ENCODE measurements around the gene PTGER3.
"Not testable (repeated sequence)": the region's sequence is repeated elsewhere in the genome, so short reads cannot be mapped to it uniquely, and the experiment has no call there.

PTGER3 gene

DNA sequence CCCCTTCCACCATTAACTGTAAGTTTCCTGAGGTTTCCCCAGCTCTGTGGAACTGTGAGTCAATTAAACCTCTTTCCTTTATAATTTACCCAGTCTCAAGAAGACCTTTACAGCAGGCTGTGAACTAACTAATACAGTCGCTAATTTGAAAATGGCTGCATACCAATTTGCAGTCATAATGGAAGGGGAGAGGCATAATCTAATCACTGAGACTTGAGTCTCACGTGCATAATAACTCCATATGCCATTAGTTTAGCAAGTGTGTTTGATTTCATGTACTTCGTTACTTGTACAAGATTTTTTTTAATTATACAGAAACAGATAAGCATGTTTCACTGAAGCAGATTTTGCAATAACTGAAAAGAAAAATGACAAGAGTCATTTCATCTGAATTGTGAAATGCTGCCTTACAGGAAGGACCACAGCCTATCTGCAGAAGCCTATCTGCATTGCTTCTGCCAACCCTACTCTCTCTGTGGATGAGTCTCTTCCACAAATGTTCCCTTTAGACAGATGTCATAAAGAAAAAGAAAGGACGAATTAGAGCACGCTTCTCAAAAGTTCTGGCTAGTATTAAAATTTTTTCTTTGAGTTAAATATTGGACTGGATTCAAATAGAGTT, 99.1 kb downstream of the PTGER3 start:
- no peak for DNase-seq

DNA sequence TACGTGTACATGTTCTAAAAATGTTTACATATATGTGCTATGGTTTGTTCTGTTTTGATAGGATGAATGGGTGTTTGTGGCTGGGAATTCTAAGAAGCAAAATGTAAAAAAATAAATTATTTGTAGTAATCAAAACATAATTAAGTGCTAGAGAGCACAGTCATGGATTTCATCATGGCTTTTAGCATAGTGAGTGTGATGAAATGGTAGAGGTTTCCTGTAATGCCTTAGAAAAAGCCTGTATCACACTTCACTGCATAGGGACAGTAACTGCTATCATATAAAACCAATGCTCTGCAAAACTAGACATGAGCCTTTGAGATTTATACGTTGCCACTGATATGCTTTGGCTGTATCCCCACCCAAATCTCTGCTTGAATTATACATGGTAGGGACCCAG, 99.8 kb downstream of the PTGER3 start:
- no peak for DNase-seq

DNA sequence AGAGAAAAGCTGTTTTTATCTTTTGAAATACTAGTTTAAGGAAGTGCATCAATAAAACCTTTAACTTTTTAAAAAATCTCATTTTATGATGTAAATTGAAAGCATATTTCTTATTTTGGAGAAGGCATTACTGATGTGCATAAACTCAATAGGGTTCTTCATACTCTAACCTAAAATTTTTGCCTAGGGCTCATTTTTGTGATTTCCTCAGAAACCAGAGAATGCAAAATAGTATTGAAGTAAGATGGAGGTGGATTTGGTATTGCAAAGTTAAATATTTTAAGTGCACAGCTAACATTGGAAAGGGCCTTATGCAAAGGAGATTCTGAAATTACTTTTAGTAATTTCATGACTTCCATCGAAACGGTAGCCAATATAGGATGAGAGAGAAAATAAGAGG, 101.9 kb downstream of the PTGER3 start:
- no peak for DNase-seq

DNA sequence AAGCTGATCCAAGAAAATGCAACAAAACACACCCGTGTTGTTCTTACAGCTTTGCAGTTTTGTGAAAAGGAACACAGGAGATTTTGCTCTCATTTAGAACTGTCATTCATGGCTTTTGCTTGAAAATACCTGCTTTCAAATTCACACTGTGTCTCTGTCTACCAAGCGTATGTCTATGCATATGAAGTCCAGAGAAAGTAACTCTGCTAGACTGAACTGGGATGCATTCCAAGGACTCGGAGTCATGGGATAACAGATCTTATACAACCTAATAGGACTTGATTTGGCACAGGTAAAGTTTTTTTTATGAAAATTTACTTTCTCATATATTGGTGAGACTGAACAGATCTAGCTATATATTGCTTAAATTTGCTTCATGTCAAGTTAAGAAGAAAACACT, 102.4 kb downstream of the PTGER3 start:
- DNase-seq, result no peak

DNA sequence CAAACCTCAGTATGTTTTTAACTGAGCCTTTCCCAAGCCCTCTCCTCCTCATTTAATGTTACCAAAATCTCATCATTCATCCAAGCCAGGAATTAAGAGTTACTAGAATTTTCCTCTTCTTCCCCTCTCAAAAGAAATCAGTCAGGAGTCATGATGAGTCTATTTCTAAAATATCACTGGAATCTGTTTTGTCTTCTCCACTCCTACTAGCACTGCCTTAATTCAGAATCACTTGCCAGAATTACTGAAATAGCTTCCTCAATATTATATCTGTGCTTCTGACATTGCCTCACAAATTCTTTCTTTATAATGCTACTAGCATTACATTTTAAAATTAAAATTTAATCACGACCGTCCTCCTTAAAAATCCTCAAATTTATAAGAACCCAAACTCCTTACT, 106.1 kb downstream of the PTGER3 start:
- DNase-seq, result no peak

DNA sequence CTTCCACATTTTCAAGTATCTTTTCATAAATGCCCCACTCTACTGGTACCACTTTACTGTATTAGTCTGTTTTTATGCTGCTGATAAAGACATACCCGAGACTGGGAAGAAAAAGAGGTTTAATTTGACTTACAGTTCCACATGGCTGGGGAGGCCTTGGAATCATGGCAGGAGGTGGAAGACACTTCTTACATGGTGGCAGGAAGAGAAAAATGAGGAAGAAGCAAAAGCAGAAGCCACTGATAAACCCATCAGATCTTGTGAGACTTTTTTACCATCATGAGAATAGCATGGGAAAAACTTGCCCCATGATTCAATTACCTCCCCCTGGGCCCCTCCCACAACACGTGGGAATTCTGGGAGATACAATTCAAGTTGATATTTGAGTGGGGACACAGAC, 107.2 kb downstream of the PTGER3 start:
- not testable (repeated sequence) for DNase-seq

DNA sequence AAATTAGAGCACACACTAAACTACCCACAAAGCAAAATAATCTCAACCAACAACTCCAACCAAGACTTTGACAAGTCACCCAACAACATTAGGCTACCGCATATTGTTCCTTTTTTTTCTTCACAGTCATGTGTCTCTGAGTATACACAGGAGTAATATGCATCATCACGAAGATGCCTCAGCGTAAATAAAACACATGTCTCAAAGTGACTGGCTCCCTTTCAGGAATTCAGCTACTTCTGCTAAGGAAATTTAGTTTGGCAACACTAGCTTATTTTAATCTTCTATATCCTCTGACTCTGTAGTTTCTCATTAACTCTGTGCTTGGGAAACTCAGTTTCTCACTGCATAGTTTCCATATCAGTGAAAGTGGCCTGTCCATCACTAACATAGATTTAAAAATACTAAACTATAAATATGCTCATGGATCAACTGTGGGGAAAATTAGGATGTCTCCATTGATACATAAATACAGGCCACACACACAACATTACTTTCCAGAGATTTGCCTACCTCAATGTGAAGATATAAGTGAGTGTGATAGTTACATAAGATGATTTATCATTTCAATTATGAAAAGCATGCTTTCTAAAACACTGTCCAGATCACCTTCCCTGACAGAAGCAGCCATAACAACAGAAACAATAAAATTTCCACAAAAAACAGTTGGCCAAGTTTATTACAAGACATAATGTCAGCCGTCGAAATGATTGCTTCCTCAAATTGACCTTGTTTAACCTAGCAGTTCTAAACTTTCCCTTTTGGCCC, 113.2 kb downstream of the PTGER3 start:
- DNase-seq, result no peak

DNA sequence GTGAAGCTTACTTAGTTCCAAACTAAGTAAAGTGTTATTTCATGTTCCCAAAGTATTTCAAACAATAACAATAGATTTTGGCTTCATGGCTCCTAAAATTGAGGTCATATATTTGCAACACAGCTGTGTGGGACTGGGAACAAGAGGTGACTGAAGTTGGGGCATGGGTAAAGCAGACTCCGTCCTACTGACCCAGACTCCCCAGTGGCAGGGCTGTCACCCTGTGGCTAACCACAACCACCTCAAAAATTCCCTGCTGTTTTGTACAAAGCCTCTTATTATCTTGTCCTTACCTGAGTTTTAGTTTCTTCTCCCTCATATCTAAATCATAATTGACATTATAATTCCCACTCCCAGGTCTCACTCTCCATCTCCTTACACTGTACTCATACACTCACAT, 117.6 kb downstream of the PTGER3 start:
- DNase-seq, result no peak

DNA sequence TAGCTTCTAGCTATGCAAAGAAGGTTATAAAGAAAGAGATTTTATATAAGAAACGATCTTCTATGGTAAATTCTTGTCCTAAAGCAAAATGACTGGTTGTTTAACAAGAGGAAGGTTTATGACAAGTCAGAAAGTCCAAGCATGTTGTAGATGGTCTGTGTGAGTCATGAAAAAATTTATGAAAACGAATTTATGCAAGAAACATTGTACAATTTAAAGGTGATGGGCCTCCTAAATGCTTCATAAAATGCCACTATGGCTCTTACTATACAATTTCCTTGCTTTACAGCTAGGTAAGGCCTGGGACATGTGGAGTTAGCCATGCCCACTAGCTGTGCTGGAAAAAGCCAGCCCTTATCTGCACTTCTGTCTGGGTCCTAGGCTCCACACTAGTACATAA, 125.4 kb downstream of the PTGER3 start:
- DNase-seq, result no peak

Measured in amygdala (tissue), 56 donors.